Amniotic stem cell (primary cell): ENCODE data around the gene ILKAP.

ENCODE experiments used
- DNase-seq: peaks from one replicate; lab custom pipeline; 2025; lab: John Stamatoyannopoulos, UW

Gene ILKAP

GRCh38 chr2:238237431-238238135 lies 34.1 kb upstream of the ILKAP start:
- DNase-seq = no peak

GRCh38 chr2:238236571-238236970 lies 33.1 kb upstream of the ILKAP start:
- no peak for DNase-seq

DNA sequence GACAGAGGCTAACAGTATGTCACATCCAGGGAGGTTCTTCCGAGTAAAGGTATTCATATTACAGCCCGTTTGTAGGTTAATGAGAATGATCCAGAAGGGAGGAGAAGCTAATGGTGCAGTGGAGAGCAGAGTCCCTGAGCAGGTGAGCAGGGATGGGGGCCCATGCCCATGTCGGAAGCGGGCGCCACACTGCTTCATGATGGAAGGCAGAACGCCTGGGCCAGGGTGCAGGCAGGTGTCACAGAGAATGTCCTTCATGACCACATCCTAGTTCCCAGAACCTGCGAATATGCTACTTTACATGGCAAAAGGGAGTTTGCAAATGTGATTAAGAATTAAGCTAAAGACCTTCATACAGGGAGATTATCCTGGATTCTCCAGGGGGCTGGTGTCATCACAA lies 32.4 kb upstream of the ILKAP start:
- DNase-seq = no peak

DNA sequence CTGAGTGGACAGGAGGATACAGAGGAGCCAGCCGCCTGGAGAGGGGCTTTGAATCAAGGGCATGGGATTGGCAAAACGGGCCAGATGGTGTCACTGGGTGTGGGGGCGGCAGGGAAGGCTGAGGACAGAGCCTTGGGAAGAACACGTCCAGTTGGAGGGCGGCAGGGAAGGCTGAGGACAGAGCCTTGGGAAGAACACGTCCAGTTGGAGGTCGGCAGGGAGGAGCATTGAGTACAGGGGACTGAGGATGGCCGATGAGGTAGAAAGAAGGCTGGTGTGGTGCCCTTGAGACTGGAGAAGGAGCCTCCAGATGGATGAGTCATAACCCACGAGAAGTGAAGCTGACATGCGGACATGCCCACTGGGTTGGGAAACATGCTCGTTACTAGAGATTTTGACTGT lies 31.8 kb upstream of the ILKAP start:
- DNase-seq = no peak

- no peak for DNase-seq
Observed at GRCh38 chr2:238233625-238234024, 30.1 kb upstream of the ILKAP start.

- DNase-seq = no peak
Observed at GRCh38 chr2:238231809-238232208, 28.3 kb upstream of the ILKAP start.

GRCh38 chr2:238231251-238231793 lies 27.8 kb upstream of the ILKAP start:
- DNase-seq = no peak

DNA sequence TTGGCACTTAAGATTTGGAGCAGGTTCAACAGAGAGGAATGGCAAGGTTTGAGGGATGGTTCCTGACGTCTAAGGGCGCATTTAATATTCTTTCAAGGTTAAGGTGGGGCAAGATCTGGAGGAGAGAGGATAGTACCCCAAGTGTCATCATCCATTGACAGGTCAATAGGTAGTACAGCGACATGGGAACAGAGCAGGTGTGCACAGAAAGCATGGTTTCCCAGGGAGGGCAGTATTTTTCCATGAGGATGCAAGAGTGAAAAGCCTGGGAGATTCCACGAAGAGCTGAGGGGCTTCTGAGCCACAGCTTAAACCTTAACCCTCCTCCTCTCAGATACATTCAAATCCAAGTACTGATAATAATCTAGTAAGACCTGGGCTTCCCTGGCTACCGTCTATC lies 27.2 kb upstream of the ILKAP start:
- DNase-seq = no peak

- no peak for DNase-seq
Observed at GRCh38 chr2:238228700-238229099, 25.2 kb upstream of the ILKAP start.

DNA sequence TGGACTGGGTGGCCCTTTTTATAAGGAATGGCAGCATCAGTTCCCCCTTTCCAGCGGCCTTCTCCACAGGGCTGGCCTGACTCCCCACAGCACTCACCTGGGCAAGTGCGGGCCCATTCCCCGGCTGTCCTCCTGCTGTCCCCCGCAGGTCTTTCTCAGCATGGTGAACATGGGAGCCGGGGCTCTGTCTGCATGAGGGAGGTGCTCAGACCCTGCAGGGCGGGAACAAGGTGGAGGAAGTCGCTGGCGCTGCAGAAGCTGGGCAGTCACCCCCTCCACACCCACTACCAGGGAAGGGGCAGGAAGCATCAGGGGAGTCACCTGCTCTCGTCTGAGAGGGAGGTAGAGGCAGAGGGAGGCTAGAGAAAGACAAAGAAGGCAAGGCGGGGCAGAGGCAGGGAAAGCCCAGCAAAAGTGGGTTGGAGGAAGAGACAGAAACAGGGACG lies 24.1 kb upstream of the ILKAP start:
- no peak for DNase-seq

DNA sequence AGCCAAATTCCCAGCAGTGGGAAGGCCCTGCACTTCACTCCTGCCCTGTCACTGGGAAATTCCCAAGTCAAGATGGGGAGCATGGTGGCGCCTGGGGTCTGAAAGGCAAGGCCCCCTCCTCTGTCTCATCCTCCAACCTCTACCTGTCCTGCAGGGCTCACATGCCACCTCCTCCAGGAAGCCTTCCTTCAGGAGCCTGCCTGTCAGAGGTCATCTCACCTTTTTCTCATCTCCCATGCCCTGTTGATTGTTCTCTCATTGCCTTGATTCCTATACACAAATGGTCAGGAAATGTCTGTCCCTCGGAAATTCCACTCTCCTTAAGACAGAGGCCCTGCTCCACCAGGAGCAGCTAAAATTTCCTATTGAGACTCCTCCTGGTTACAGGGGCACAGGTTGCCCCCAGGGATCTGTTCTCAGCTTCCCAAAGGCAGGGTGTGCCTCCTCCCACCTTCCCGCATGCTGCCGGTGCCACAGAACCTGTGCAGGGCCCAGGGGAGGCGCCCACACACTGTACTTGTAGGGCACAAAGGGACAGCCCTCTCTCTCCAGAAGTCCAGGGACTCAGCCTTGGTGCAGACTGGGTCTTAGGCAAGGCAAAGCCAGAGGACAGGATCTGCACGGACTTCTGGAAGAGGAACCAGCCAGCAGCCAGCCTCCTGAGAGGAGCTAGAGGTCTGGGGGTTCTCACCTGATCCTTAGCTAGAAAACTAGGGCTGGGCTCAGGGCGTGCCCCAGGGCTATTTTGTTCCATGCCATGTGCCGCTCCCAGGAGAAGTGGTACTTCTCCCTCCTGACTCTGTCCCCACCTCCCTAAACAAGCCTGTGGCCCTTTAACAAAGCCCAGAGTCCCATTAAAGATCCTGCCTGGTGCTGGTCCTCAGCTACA lies 23.4 kb upstream of the ILKAP start:
- no peak for DNase-seq

GRCh38 chr2:238225911-238226697 lies 22.6 kb upstream of the ILKAP start:
- DNase-seq = no peak

DNA sequence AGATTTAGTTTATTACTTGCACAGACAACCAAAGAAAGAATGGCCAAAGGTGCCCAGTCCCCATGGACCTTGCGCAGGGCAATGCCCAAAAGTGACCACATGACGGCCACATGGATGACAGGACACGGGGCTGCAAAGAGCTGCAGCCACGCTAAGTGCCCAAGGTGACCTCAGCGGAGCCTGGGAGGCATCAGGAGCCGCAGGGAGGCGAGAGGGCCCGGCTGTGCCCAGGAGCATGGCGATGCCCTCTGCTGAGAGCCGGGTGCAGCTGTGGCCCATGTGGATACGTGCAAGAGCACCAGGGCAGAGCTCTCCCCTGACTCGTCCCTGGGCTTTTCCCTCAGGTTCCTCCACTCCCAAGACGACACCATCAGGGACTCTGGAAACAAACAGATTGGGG lies 21.6 kb upstream of the ILKAP start:
- DNase-seq = no peak

- no peak for DNase-seq
Observed at GRCh38 chr2:238224356-238225035, 21.0 kb upstream of the ILKAP start.

DNA sequence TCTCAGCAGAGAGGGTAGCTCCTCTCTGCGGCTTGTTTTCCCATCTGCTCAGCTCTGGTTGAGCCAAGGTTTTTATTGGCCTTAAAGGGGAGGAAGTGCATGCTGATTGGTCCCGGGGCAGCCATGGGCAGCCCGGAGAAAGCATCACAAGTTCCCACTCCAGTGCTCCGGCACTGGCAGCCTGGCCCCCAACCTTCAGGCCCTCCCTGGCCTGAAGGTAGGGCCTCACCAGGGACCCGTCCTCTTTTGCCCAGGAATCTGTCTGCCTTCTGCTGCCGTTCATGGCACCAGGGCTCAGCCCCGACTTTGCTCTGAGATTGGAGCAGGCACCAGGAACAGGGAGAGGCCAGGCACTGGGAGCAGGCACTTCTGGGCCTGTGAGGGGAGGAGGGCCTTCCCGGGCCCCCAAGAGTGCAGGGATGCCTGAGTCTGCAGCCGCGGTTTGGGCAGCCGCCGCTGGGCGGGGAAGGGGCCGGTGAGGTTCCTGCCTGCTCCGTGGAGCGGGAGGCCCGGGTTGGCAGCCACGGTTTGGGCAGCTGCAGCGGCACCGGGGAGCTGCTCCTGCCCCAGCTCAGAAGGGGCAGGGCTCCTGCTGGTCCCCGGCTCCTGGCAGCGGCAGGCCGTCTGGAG lies 17.5 kb upstream of the ILKAP start:
- no peak for DNase-seq

- no peak for DNase-seq
Observed at GRCh38 chr2:238220274-238220891, 16.9 kb upstream of the ILKAP start.

GRCh38 chr2:238216651-238217184 lies 13.2 kb upstream of the ILKAP start:
- DNase-seq = no peak

DNA sequence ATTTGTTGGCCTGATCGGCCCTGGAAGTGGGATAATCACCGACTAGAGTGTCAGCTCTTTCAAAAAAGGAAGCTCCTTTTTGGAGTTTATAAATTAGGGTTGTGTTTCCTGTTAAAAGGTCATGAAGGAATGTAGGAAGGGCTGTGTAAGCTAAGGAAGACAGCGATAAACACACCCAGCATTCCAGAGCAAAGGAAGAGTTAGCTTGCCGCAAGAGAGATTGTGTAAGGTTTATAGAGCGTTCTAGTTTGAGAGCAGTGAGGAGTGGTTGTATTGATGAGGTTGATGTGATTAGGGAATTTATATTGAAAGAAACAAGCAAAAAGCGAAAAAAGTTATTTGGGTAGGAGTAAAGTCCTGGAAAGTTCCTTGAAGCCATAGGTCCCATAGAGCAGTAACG lies 3.5 kb upstream of the ILKAP start:
- DNase-seq = no peak

DNA sequence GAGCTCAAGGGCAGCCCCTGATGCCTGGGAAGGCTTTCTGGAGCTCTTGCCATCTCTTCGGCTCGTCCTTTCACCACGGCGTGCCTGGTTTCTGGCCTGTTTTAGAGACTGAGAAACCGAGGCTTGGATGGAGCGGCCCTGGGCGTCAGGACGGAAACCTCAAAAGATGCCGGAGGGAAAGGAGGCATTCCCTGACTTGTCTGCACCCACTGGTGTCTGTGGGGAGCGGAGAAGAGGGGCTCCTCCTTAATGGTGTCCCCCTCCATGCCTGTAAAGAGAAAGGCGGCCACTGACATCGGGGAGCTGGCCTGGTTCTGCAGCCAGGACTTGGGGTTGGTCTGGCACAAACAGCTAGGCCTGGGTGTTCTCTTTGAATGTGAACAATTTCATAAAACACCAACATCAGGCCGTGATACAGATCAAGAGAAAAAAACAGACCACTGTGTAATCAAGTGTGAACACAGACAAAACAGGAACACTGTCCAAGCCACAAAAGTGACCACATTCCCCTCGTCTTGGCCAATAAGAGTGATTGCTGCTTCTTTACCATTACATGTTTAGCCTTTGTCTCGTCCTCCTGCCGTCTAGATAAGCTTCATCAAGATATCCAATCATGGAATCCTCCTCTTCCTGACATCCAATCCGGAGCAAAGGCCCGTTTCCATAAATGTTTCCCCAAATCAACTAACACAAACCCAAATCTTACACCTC lies 633 bp upstream of the ILKAP start:
- no peak for DNase-seq
